GM23338 (cell line): ENCODE results near the gene AKAP1. TPM values are rescaled to one million over a fixed set of nuclear protein-coding genes. Genes with fewer than 3 reads are reported as not detected.

Experiments
- ATAC-seq: fragments of 200-7000 bp; cut with Tn5 transposase; 3 replicates; pipeline ENCODE4 v1.9.1; 2020
- DNase-seq: peaks from one replicate; pipeline ENCODE4 v3.0.0-alpha.2; 2015; ENCODE audit warnings: low spot score
- H2AFZ ChIP-seq: fragments of 200-600 bp; sonication (generic); 2 replicates; pipeline ENCODE4 v1.8.0; 2016; ENCODE audit warnings: antibody characterized with exemption, mild to moderate bottlenecking, moderate library complexity
- H3F3A ChIP-seq: fragments of 200-600 bp; sonication (generic); replicated peaks from 2 replicates; pipeline ENCODE4 v1.8.0; 2017; ENCODE audit warnings: antibody characterized with exemption, mixed run types, low read depth
- H3K27ac ChIP-seq: fragments of 200-600 bp; sonication (generic); 2 replicates; pipeline ENCODE4 v1.6.1; 2016; ENCODE audit warnings: low read depth
- H3K27me3 ChIP-seq: fragments of 200-600 bp; sonication (generic); 2 replicates; pipeline ENCODE4 v1.8.0; 2016; ENCODE audit warnings: mild to moderate bottlenecking, mixed run types, moderate library complexity; ENCODE audit not compliant: insufficient read depth
- H3K36me3 ChIP-seq: fragments of 200-600 bp; sonication (generic); 2 replicates; pipeline ENCODE4 v1.8.0; 2016; ENCODE audit warnings: mild to moderate bottlenecking; ENCODE audit not compliant: insufficient read depth
- H3K4me1 ChIP-seq: fragments of 200-600 bp; sonication (generic); 2 replicates; pipeline ENCODE4 v1.8.0; 2016; ENCODE audit warnings: mild to moderate bottlenecking, moderate library complexity; ENCODE audit not compliant: insufficient read depth
- H3K4me2 ChIP-seq: fragments of 200-600 bp; sonication (generic); 2 replicates; pipeline ENCODE4 v1.7.1; 2017; ENCODE audit warnings: mixed run types
- H3K4me3 ChIP-seq: fragments of 200-600 bp; sonication (generic); 2 replicates; pipeline ENCODE4 v1.6.1; 2016; ENCODE audit warnings: mixed run types
- H3K79me2 ChIP-seq: fragments of 200-600 bp; sonication (generic); replicated peaks from 2 replicates; pipeline ENCODE4 v1.8.0; 2017; ENCODE audit warnings: mild to moderate bottlenecking; ENCODE audit not compliant: insufficient read depth
- H3K9me2 ChIP-seq: fragments of 200-600 bp; sonication (generic); 2 replicates; pipeline ENCODE4 v1.8.0; 2017; ENCODE audit not compliant: insufficient read depth
- H4K20me1 ChIP-seq: fragments of 200-600 bp; sonication (generic); replicated peaks from 2 replicates; pipeline ENCODE4 v1.8.0; 2017; ENCODE audit warnings: mild to moderate bottlenecking; ENCODE audit not compliant: insufficient read depth
- H3K27ac Mint-ChIP-seq: 2 replicates; pipeline ENCODE4 v1.8.0; 2020; ENCODE audit warnings: inconsistent platforms, mild to moderate bottlenecking, moderate library complexity, mixed read lengths
- H3K27me3 Mint-ChIP-seq: 3 replicates; pipeline ENCODE4 v1.8.0; 2022; ENCODE audit warnings: low read depth, mild to moderate bottlenecking, moderate library complexity, mixed read lengths, inconsistent platforms; ENCODE audit not compliant: insufficient read depth, poor library complexity
- H3K36me3 Mint-ChIP-seq: 3 replicates; pipeline ENCODE4 v1.8.0; 2021; ENCODE audit warnings: low read depth, mild to moderate bottlenecking, inconsistent platforms, moderate library complexity, mixed read lengths
- H3K4me1 Mint-ChIP-seq: 3 replicates; pipeline ENCODE4 v1.8.0; 2020; ENCODE audit warnings: mild to moderate bottlenecking, inconsistent platforms, mixed read lengths
- H3K4me3 Mint-ChIP-seq: 3 replicates; pipeline ENCODE4 v1.8.0; 2021; ENCODE audit warnings: moderate library complexity, mild to moderate bottlenecking, inconsistent platforms, mixed read lengths
- H3K9me3 Mint-ChIP-seq: 3 replicates; pipeline ENCODE4 v1.8.0; 2020; ENCODE audit warnings: moderate library complexity, mild to moderate bottlenecking, inconsistent platforms, mixed read lengths
- CREB1 ChIP-seq: fragments of 250-450 bp; sonication (Bioruptor Pico); IDR thresholded peaks from 2 replicates; pipeline ENCODE4 v1.5.0; 2020; ENCODE audit warnings: low read depth, mild to moderate bottlenecking, moderate library complexity
- ETS1 ChIP-seq: IDR thresholded peaks from 2 replicates; pipeline ENCODE4 v1.6.1; 2016; ENCODE audit warnings: antibody characterized with exemption
- EZH2 ChIP-seq: fragments of 200-600 bp; sonication (generic); IDR thresholded peaks from one replicate; pipeline ENCODE4 v1.8.0; 2017; ENCODE audit warnings: antibody characterized with exemption, mild to moderate bottlenecking, low read depth; ENCODE audit not compliant: unreplicated experiment
- EZH2phosphoT487 ChIP-seq: fragments of 200-600 bp; sonication (generic); IDR thresholded peaks from one replicate; pipeline ENCODE4 v1.8.1; 2018; ENCODE audit warnings: antibody characterized with exemption; ENCODE audit not compliant: unreplicated experiment
- NANOG ChIP-seq: IDR thresholded peaks from 2 replicates; pipeline ENCODE4 v1.6.1; 2016; ENCODE audit warnings: antibody characterized with exemption, borderline replicate concordance
- POLR2AphosphoS5 ChIP-seq: IDR thresholded peaks from 2 replicates; pipeline ENCODE4 v1.6.1; 2016; ENCODE audit warnings: antibody characterized with exemption, low read depth
- REST ChIP-seq: IDR thresholded peaks from one replicate; pipeline ENCODE4 v1.6.1; 2018; ENCODE audit warnings: antibody characterized with exemption; ENCODE audit not compliant: unreplicated experiment
- polyA plus RNA-seq: library from polyadenylated mRNA; unstranded; fragments of >200 nt; fragmentation: Nextera tagmentation; extraction: Ambion mirVana; gene quantifications from 2 replicates; pipeline ENCODE4 v1.2.1, GENCODE V29; 2016
- total RNA-seq: library from RNA; depleted of rRNA; stranded (reverse); fragments of >200 nt; shearing (Covaris generic); gene quantifications from 2 replicates; pipeline ENCODE4 v1.2.3, GENCODE V29; 2014
- TF ChIP-seq, protein P1 (sequence below), 2 experiments: fragments of 200-600 bp in 1 of 2; sonication (generic) in 1 of 2; conservative IDR thresholded peaks; 2 replicates each; pipeline versions ENCODE4 v1.5.1 to v1.6.1; 2016 to 2017; ENCODE audit warnings: antibody characterized with exemption in 2 of 2, low read depth in 2 of 2, mild to moderate bottlenecking in 2 of 2, moderate library complexity in 1 of 2
- TF ChIP-seq, protein P2 (sequence below): fragments of 250-450 bp; sonication (Bioruptor Pico); IDR thresholded peaks from 2 replicates; pipeline ENCODE4 v1.5.0; 2020; ENCODE audit warnings: mild to moderate bottlenecking, moderate library complexity

Gene AKAP1
- total and polyA plus RNA-seq, 2 experiments from 2014 or later, result 19.6 to 45.9 TPM

- Histone ChIP-seq H4K20me1 (no peaks in the 10 kb centered on the region), H3F3A (no peaks in the 10 kb centered on the region), H3K79me2 (no peaks in the 10 kb centered on the region), H2AFZ (no peak overlapping the region), H3K4me1 (no peaks in the 10 kb centered on the region), H3K27me3 (peaks cover 2% of the 10 kb centered on the region; the same call in 1 of the 2 replicates), H3K27ac (no peak overlapping the region), H3K9me2 (no peaks in the 10 kb centered on the region), H3K36me3 (no peaks in the 10 kb centered on the region), H3K4me2 (no peak overlapping the region), H3K4me3 (no peak overlapping the region)
- Mint-ChIP-seq H3K4me3 (no peak overlapping the region), H3K27me3 (peaks cover 6% of the 10 kb centered on the region), H3K36me3 (no peaks in the 10 kb centered on the region; the same call in 2 of the 3 replicates), H3K27ac (no peak overlapping the region), H3K4me1 (peaks cover 23% of the 10 kb centered on the region), H3K9me3 (no peaks in the 10 kb centered on the region)
- ATAC-seq, result no peak
- DNase-seq, result no peak
- TF ChIP-seq EZH2, result no peak
These were observed 4.3 kb upstream of the AKAP1 start for GRCh38 chr17:57080718-57081117.

GRCh38 chr17:57082441-57082840, 2.6 kb upstream of the AKAP1 start:
- H3K36me3 Mint-ChIP-seq, result no peaks in the 10 kb centered on the region; the same call in 2 of the 3 replicates
- no peak overlapping the region; the same call in 1 of the 2 replicates for H3K27ac Mint-ChIP-seq
- no peak overlapping the region for H3K27ac ChIP-seq
- peaks cover 17% of the 10 kb centered on the region for H3K27me3 ChIP-seq
- H3K9me3 Mint-ChIP-seq, result no peaks in the 10 kb centered on the region
- no peaks in the 10 kb centered on the region for H3K36me3 ChIP-seq
- H3K27me3 Mint-ChIP-seq, result peaks cover 12% of the 10 kb centered on the region
- H3K4me1 Mint-ChIP-seq, result peaks cover 27% of the 10 kb centered on the region
- no peak overlapping the region for H2AFZ ChIP-seq
- H3F3A ChIP-seq, result no peaks in the 10 kb centered on the region; the same call in 1 of the 2 replicates
- peaks cover 9% of the 10 kb centered on the region; the same call in 1 of the 2 replicates for H3K4me1 ChIP-seq
- H3K4me3 ChIP-seq, result no peak overlapping the region
- no peak for ATAC-seq
- peaks cover 12% of the 10 kb centered on the region for H3K79me2 ChIP-seq
- no peak for DNase-seq
- H3K4me3 Mint-ChIP-seq, result no peak overlapping the region
- H3K9me2 ChIP-seq, result no peaks in the 10 kb centered on the region
- no peak overlapping the region for H3K4me2 ChIP-seq
- H4K20me1 ChIP-seq, result peaks cover 8% of the 10 kb centered on the region
- TF ChIP-seq ETS1 (no peak), NANOG (no peak), POLR2AphosphoS5 (no peak), EZH2phosphoT487 (no peak), REST (no peak), CREB1 (CRISPR knock-in tag) (no peak)
- TF ChIP-seq, protein P1, sequence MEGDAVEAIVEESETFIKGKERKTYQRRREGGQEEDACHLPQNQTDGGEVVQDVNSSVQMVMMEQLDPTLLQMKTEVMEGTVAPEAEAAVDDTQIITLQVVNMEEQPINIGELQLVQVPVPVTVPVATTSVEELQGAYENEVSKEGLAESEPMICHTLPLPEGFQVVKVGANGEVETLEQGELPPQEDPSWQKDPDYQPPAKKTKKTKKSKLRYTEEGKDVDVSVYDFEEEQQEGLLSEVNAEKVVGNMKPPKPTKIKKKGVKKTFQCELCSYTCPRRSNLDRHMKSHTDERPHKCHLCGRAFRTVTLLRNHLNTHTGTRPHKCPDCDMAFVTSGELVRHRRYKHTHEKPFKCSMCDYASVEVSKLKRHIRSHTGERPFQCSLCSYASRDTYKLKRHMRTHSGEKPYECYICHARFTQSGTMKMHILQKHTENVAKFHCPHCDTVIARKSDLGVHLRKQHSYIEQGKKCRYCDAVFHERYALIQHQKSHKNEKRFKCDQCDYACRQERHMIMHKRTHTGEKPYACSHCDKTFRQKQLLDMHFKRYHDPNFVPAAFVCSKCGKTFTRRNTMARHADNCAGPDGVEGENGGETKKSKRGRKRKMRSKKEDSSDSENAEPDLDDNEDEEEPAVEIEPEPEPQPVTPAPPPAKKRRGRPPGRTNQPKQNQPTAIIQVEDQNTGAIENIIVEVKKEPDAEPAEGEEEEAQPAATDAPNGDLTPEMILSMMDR (conservative IDR thresholded peaks at IDR 0.05; ENCODE audit: low read depth in 2 of 2), result no peak
- TF ChIP-seq, protein P2, sequence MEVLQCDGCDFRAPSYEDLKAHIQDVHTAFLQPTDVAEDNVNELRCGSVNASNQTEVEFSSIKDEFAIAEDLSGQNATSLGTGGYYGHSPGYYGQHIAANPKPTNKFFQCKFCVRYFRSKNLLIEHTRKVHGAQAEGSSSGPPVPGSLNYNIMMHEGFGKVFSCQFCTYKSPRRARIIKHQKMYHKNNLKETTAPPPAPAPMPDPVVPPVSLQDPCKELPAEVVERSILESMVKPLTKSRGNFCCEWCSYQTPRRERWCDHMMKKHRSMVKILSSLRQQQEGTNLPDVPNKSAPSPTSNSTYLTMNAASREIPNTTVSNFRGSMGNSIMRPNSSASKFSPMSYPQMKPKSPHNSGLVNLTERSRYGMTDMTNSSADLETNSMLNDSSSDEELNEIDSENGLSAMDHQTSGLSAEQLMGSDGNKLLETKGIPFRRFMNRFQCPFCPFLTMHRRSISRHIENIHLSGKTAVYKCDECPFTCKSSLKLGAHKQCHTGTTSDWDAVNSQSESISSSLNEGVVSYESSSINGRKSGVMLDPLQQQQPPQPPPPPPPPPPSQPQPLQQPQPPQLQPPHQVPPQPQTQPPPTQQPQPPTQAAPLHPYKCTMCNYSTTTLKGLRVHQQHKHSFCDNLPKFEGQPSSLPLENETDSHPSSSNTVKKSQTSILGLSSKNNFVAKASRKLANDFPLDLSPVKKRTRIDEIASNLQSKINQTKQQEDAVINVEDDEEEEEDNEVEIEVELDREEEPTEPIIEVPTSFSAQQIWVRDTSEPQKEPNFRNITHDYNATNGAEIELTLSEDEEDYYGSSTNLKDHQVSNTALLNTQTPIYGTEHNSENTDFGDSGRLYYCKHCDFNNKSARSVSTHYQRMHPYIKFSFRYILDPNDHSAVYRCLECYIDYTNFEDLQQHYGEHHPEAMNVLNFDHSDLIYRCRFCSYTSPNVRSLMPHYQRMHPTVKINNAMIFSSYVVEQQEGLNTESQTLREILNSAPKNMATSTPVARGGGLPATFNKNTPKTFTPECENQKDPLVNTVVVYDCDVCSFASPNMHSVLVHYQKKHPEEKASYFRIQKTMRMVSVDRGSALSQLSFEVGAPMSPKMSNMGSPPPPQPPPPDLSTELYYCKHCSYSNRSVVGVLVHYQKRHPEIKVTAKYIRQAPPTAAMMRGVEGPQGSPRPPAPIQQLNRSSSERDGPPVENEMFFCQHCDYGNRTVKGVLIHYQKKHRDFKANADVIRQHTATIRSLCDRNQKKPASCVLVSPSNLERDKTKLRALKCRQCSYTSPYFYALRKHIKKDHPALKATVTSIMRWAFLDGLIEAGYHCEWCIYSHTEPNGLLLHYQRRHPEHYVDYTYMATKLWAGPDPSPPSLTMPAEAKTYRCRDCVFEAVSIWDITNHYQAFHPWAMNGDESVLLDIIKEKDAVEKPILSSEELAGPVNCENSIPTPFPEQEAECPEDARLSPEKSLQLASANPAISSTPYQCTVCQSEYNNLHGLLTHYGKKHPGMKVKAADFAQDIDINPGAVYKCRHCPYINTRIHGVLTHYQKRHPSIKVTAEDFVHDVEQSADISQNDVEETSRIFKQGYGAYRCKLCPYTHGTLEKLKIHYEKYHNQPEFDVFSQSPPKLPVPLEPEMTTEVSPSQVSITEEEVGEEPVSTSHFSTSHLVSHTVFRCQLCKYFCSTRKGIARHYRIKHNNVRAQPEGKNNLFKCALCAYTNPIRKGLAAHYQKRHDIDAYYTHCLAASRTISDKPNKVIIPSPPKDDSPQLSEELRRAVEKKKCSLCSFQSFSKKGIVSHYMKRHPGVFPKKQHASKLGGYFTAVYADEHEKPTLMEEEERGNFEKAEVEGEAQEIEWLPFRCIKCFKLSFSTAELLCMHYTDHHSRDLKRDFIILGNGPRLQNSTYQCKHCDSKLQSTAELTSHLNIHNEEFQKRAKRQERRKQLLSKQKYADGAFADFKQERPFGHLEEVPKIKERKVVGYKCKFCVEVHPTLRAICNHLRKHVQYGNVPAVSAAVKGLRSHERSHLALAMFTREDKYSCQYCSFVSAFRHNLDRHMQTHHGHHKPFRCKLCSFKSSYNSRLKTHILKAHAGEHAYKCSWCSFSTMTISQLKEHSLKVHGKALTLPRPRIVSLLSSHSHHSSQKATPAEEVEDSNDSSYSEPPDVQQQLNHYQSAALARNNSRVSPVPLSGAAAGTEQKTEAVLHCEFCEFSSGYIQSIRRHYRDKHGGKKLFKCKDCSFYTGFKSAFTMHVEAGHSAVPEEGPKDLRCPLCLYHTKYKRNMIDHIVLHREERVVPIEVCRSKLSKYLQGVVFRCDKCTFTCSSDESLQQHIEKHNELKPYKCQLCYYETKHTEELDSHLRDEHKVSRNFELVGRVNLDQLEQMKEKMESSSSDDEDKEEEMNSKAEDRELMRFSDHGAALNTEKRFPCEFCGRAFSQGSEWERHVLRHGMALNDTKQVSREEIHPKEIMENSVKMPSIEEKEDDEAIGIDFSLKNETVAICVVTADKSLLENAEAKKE (CRISPR knock-in tag), result no peak
